NCI-H1417 (cell line): ENCODE data around the gene CNFN.
A peak's percentile ranks its signal among the peaks of the same experiment; 100 is the strongest.

ENCODE experiments used
- DNase-seq, 3 experiments: peaks; one replicate each; lab custom pipeline; 2025; lab: John Stamatoyannopoulos, UW

CNFN gene, protein sequence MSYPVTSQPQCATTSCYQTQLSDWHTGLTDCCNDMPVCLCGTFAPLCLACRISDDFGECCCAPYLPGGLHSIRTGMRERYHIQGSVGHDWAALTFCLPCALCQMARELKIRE

DNA sequence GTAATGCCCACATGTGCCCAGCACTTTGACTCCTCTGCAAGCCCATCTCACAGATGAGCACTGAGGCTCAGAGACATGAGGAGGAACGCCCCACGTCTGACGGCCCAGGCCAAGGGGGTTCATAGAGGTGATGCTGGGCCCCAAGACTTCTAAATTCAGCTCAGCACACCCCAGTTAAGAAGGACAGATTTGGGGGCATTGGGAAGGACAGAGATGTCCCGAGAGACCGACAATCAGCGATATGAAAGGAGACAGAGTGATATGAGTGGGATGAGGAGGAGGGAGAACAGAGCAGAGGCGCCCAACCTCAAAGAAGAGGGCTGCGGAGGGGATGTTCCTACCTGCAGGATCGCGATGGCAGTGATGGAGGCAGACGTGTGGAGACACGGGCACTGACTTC is at the start of gene CNFN:
CNFN (minus strand) TSS at position 399 of the 400 bp plus-strand sequence. CDS start 1,260 bp downstream, outside the sequence.
- DNase-seq: no peak

DNA sequence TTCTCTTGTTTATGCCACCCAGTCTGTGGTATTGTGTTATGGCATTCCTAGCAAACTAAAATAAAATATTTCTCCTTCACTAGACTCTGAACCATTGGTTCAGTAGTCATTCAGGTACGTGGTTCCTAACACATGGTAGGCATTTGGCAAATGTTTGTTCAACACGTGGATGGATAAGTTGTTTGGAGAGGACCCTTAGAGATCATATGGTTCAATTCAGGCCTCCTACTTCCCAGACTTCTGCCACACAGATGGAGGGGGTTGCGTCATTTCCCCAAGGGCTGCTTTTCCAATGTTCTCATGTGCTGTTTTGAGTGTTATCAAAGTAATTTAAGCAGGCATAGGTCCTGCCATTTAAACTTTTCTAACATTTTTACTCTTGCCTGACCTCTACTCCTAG is 45.9 kb upstream of the CNFN start:
- DNase-seq: peak in 1 of 3 experiments; percentile 12

DNA sequence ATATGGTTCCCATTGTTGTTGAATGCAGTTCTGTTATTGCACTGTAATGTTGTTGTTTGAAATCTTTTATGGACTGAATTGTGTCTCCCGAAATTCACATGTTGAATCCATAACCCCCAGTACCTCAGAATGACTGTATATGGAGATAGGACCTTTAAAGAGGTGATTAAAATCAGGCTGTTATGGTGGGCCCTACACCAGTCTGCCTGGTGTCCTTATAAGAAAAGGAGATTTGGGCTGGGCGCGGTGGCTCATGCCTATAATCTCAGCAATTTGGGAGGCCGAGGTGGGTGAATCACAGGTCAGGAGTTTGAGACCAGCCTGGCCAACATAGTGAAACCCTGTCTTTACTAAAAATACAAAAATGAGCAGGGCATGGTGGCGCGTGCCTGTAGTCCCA is 45.2 kb upstream of the CNFN start:
- no peak for DNase-seq

DNA sequence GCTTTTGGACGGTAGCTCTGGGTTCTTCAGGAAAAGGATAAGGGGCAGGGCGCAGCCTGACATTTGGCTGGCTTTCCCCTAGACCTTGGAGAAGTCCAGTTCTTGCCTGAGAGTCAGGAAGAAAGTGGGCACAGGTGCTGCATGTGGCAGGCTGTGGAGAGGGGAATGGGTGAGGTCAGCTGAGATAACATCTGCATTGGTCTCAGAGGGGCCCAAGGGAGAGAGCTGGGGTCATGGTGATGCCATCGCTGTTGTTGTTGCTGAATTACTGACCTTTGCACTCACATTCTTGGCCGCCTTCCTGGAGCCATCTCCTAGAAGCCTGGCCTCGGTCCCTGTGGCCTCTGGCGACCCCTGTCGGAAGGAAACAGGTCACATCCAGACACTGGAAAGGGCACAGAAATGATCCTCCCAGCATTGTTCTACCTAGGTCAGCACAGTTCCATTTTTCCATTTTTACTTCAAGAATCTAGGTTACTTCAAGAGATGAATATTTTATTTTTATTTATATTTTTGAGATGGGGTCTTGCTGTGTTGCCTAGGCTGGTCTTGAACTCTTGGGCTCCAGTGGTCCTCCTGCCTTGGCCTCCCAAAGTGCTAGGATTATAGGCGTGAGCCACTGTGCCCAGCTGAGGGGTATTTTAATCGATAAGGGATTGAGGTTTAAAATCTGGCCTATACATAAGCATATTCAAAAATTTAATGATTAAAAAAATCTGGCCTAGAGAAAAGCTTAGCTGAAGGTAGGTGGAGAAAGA is 43.6 kb upstream of the CNFN start:
- DNase-seq: peak in 1 of 3 experiments; percentile 68

GRCh38 chr19:42431486-42431885 is 41.4 kb upstream of the CNFN start:
- DNase-seq: no peak

DNA sequence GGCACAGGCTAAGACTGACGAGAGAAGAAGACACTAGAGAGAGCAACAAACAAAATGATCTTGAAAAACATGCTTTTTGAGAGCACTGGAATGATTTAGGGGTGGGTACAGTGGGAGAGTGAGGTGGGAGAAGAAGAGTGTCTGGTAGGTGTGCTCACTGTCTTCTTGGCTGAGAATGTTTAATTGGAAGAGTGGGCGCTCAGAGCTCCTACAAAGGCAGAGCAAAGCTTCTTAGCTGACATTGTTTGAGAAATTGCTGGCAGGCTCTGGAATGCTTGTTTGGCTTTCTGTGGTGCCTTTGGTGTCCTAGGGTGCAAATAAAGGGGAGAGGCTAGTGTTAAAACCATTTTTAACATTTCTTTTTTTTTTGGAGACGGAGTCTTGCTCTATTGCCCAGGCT is 38.6 kb upstream of the CNFN start:
- no peak for DNase-seq

GRCh38 chr19:42427313-42427712 is 37.2 kb upstream of the CNFN start, which contains the start of gene LIPE:
Gene LIPE, minus strand, starts transcription at chr19:42427388. Its CDS starts 239 bp downstream, at chr19:42427149.
- no peak for DNase-seq

GRCh38 chr19:42426643-42427042 is 36.5 kb upstream of the CNFN start:
- DNase-seq: no peak

DNA sequence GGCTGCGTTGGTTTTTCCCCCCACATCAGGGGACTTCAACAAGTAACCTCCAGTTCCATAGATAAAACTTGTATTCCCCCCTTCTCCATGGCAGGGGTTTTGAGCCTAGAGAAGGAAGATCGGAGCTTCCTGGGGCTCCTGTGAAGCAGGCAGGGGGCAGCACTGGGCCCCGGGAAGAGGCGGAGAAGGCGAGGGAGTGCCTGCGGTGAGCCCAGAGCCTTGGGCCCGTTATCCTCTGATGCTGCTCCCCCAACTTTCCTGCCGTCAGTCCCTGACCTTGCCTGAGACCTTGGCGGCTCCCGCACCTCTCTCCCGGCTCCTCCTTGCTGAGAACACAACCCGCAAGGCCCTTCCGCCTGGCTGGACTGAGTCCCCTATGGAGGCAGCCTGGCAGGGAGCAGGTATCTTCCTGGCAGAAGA is 34.6 kb upstream of the CNFN start:
- no peak for DNase-seq

GRCh38 chr19:42424345-42424707 is 34.2 kb upstream of the CNFN start:
- DNase-seq: no peak

DNA sequence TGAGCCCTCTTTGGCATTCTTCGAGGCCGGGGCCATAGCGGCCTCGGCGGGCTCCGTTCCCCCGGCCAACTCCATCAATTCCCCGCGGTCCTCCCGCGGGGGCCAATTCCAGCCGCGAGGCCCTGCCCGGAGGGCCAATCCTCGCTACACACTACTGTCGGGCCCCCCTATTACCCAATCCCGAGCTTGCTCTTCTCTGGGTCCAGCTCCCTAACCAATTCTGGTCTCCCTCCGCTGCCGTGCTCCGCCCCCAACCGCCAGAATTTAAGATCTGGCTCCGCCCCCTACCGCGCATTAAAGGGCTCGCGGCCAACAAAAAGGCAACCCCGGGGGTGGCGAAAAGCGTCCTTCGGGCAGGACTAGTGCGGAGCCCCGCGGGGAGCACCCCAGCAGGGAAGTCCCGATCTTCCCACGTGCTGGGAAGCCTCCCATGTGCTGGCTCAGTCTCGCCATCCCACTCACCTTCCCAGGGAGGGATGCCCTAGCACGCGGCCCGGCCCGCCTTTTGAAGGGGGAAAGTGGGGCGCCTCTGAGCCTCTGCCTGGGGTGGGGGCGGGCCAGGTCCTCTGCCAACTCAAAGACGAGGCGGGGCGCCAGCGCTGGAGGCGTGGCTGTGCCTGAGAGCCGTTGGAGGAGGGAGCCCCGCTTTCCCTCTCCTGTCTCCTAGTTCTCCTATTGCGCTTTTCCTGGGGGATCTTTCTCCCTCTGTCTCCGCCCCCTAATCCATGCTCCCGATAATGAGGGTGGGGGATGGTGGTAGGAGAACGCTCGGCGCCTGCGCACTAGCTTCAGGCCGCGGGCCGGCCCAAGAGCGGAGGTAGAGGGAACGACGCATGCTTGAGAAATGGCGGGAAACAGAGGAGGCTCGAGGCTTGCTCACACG is 33.6 kb upstream of the CNFN start:
- DNase-seq: peak; percentile 90 to 95 (median 94)

GRCh38 chr19:42422901-42423461 is 32.9 kb upstream of the CNFN start:
- DNase-seq: peak; percentile 59 to 88 (median 88)

- DNase-seq: peak in 1 of 3 experiments; percentile 60
Measured at GRCh38 chr19:42422092-42422900, 32.2 kb upstream of the CNFN start.

DNA sequence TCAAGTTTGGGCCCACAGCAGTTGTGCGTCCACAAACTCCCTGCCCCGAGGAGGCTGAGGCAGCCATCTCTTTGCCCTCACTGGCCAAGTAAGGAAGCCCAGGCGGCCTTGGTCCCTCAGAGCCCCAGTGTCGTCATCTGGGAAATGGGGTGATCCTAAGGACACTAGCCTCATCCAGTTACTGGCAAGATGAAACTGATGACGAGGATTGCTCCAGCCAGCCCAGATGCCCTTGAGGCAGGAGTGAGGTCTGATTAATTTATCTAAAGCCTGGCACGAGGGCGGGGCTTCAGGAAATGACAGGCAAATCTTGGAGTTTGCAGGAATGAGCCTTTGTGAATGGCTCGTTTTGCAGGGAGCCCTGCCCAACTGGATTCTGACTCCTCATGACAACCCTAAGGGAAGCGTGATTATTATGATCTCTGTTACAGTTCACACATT is 31.5 kb upstream of the CNFN start:
- no peak for DNase-seq

DNA sequence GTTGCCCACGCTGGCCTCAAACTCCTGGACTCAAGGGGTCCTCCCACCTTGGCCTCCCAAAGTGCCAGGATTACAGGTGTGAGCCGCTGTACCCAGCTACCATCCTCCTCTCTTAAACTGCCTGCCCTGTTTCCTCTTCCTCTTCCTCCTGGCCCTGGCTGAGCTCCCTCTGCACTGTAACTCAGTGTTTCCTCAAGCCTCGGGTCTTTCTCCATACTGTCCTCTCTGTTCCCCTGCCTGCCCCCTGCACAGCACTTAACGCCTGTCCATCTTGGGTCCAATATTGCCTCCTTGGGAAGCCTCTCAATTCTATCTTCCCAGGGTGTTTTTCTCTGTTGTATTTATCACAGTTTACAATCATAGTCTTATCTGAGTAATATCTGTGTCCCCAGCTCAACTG is 31.0 kb upstream of the CNFN start:
- no peak for DNase-seq

DNA sequence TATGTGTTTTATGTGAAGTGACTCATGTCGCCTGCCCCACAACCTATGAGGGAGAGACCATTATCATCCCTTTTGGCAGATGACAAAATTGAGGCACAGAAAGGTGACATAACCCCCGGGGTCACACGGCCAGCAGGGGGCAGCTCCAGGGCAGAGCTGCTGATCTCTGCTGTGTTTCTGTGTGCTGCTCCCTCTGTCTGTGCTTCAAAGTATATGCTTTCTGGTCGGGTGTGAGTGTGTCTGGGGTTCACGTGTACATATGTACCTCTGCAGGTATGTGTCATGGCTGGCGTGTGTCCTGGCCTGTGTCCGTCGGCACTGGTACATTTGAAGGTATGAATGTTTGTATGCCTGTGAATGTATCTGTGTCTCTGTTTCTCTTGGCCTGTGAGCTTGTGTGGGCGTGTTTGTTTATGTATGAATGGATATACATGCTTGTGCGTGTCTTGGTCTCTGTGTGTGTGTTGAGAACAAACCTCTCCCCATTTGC is 30.0 kb upstream of the CNFN start:
- peak in 1 of 3 experiments; percentile 8 for DNase-seq

DNA sequence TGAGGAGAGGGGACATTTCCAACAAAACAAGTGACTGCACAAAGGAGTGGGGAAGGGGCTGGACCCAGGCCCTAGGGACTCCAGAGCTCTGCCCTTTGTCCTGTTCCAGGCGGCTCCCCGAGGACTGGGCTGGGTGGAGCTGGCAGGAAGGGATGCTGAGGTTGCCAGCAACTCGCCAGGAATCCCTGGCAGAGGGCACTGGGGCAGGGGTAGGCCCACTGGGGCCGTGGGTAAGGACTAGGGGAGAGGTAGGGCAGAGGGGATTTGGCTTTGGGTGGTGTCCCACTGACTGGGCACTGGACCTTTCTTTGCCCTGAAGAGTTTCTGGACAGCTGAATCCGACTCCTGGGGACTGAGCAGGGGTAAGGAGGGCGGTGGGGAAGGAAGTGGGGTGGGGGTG is 29.2 kb upstream of the CNFN start:
- DNase-seq: no peak

GRCh38 chr19:42412661-42413076 is 22.6 kb upstream of the CNFN start:
- DNase-seq: no peak

GRCh38 chr19:42412227-42412626 is 22.1 kb upstream of the CNFN start:
- DNase-seq: no peak

- DNase-seq: no peak
Measured at GRCh38 chr19:42411581-42412178, 21.6 kb upstream of the CNFN start.

DNA sequence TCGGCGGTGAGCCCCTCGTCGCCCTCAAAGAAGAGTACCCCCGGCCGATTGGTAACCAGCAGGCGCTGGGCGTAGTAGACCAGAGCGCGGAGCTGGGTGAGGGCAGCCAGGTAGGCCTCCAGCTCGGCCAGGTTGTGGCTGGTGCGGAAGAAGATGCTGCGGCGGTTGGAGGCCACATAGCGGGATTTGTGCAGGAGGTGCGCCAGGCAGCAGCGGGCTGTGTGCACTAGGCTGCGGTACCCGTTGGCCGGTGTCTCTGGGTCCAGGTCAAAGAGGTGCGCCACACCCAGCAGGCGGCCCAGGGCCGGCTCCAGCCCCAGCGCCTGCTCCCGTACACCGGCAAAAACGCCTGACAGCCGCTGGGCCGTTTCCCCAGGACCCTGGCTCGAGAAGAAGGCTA is 20.3 kb upstream of the CNFN start:
- no peak for DNase-seq
